Stimulated activated CD4-positive, alpha-beta T cell treated with anti-CD3 and anti-CD28 coated beads, Interleukin-4, amount 100 ng/mL, for 1 hour (primary cell): ENCODE data around the gene RAB3B.
"Not testable (repeated sequence)": the region's sequence is repeated elsewhere in the genome, so short reads cannot be mapped to it uniquely, and the experiment has no call there.

Experiments
- DNase-seq: peaks from one replicate; pipeline ENCODE4 v3.0.0-alpha.2; 2020

The RAB3B gene, protein sequence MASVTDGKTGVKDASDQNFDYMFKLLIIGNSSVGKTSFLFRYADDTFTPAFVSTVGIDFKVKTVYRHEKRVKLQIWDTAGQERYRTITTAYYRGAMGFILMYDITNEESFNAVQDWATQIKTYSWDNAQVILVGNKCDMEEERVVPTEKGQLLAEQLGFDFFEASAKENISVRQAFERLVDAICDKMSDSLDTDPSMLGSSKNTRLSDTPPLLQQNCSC

DNA sequence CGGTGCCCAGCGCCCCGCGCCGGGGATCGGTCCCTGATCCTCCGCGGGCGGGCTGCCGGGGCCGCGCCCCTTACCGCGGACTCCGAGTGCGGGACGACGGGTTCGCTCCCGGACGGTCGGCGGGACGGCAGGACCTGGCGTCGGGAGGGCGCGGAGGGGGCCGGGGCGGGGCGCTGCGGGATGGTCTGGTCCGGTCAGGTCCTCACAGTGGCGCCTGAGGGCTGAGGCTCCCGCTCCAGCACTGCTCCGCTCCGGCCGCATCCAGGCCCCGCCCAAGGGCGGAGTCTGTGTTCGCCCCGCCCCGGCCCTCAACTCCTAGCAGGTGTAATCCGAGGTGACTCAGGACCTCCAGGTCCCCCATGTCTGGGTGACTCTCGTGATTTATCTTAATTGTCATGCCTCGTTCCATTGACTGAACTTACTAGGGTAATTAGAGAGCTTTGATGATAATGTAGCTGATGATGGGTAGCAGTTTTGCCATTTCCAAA is at the start of gene RAB3B:
Gene RAB3B (minus strand): TSS at position 223 of the 488 bp plus-strand sequence. CDS start 13,583 bp downstream, outside the sequence.
- DNase-seq: peak; percentile 87

DNA sequence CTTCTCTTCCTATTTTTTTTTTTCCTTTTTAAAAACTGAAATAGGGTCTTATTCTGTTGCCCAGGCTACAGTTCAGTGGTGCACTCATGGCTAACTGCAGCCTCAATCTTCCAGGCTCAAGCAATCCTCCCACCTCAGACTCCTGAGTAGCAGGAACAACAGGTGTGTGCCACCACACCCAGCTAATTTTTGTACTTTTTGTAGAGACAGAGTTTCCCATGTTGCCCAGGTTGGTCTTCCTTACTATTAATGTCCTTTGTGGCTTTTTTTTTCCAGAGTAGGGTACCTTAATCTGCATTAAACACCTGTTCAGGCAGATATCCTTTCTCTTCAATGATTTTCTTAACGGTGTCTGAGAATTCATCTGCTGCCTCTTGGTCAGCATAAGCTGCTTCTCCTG is 47.4 kb upstream of the RAB3B start:
- no peak for DNase-seq

DNA sequence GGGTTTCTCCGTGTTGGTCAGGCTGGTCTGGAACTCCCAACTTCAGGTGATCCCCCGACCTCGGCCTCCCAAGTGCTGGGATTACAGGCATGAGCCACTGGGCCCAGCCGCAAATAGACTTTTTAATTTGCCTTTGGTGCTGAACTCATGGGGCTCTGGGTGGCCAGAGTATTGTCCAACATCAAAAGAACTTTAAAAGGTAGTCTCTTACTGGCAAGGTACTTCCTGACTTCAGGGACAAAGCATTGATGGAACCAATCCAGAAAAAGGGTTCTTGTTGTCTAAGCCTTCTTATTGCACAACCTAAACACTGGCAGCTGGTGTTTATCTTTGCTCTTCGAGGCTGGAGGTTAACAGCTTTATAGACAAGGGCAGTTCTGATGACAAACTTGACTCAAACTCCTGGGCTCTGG is 46.9 kb upstream of the RAB3B start:
- no peak for DNase-seq

DNA sequence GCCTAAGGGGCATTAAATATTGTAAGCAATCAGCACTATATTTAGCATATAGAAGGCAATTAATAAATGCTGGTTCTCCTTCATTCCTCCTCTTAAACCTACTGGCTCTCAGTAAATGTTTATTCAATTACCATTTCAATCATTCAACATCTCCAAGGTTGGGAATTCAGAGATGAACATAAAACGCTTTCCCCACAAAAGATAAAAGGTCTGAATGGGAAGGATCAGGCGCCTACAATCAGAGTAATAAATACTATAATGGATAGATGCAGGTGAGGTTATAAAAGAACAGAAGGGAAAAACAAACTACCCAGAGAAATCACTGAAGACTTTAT is 43.5 kb upstream of the RAB3B start:
- DNase-seq: no peak

DNA sequence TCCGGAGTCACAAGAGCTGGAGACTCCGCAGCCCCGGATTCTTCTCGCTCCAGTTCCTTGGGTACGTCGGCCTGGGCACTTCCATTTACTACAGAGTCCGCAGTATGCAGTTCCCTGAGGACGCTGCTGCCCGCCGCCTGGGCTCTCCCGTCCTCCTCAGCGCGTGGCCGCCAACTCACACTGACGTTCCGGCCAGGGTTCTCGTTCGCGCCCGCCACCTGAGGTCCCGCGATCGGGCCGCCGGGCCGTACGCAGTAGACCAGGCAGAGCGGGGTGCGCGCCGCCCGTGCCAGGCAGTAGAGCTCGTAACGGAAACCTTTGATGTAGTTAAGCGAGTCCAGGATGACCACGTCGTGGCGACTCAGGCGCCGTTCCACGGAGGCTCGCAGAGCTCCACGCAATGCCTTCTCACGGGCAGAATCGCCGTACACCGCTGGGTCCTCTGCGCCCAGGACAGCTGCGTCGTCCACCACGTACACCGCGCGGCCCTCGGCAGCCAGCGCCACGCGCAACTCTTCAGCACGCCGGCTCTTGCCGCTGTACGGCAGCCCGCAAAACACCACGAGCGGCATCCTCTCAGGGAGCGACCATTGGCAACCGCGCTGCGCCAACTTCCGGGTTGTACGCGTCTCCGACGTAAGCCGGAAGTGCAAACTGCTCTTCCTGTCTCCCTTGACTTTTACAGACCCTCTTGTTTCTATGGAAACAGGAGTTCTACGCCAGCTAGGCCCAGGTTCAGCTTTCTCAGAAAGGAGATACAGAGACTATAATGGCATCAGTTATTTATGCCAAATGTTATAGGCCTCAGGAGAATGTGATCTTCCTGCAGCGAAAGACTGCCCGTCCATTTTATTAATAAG is 42.9 kb upstream of the RAB3B start, which contains the start of gene KTI12:
Gene KTI12 (minus strand): TSS at position 621 of the 860 bp plus-strand sequence. CDS start 49 bp downstream, at position 572.
- peak; percentile 83 for DNase-seq

DNA sequence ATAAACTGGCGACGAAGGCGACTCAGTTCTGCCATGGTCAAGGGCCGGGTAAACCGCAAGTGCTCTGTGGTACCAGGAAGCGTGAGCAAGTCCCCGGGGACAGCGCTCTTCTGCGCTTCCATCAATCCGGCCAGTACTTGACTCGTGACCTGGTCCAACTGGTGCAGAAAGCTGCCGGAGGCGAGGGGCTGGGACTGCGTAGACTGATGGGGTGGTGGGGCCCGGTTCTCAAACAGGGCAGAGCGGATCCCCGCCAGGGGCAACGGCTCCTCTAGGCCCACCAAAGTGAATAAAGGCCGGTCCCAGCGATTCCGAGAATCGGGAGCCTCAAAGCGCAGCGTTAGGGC is 42.3 kb upstream of the RAB3B start:
- DNase-seq: peak; percentile 9

DNA sequence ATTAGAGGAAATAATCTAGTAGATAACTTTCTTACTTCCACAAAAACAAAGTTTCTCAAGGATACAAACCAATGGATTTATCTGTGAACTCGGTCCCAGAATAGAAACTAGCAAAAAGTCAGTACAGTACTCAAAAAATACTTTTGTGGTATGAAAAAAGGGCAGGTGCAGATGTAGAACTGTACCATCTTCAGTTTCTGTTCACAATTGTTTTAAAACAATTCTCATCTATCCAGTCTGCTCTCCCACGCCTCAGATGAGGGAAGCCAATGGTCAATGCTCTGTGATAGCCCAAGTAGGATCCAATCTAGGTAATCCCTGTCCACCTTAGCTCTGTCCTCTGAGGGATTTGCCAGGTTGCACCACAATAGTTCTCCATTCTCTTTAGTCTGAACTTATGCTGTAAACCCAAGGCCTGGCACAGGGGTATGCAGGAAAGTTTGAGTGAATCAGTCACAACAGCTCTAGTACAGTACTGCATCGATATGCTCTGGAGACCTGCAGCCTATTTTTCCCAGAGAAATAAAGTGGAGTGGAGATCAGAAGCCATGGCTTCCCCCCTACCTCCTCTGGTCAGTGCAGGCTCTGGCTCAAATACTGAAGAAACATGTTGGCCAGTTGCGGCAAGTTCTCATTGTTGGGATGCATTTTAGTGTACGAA is 41.8 kb upstream of the RAB3B start:
- no peak for DNase-seq

DNA sequence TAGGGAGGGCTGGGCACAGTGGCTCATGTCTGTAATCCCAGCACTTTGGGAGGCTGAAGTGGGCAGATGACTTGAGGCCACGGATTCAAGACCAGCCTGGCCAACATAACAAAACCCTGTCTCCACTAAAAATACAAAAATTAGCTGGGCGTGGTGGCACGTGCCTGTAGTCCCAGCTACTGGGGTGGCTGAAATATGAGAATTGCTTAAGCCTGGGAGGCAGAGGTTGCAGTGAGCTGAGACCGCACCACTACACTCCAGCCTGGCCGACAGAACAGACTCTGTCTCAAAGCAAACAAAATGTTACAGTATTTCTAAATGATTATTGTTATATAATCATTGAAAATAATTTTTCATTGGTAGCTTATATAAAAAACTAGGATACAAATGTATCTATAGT is 38.3 kb upstream of the RAB3B start:
- not testable (repeated sequence) for DNase-seq

DNA sequence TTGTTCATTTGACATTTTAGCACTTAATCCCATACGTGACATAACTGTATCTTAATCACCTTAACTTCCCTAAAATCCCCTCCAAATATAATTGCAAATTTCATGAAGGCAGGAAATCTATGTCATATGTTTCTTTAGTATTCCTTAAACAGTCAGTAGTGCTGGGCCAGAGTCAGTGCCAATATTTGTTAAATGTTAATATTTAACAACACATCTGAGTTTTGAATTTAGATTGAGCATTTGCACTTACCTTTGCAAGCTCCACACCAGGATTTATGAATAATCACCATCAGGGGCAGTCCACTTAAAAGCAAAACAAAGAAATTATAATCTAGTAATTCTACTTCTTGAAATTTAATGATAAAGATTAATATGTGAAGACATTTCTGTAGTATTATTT is 37.8 kb upstream of the RAB3B start:
- DNase-seq: no peak

DNA sequence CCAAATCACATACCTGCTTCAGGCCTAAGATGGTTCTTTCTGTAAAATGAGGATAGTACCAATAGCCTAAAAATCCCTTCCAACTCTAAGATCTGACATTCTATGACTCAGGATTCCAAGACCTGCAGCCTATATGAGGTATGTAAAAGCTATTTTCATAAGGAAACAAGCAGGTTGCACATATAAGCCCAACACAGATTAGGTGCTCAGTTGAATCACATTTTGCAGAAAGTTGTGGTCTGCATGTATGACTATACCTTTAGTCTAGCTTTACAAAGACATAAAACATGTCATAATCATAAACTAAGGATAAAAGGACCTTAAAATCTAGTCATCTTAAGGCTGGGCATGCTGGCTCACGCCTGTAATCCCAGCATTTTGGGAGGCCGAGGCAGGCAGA is 35.8 kb upstream of the RAB3B start:
- no peak for DNase-seq

DNA sequence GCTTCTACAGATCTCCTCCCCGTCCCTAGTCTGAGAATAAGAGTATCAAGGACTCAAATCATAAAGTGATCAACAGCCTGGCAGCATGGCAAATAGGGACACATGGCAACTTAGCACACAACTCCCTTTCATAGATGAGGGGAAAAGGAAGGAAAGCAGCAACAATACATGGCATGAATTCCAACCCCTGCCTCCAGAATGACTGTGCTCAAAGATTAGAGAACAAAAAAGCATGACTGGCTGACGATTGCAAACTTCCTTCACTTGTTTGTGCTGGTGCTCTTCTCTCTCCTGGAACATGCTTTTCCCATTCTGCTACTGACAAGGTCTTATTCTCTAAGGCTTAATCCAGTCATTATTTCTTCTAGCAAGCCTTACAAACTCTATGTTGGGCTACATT is 31.6 kb upstream of the RAB3B start:
- no peak for DNase-seq

DNA sequence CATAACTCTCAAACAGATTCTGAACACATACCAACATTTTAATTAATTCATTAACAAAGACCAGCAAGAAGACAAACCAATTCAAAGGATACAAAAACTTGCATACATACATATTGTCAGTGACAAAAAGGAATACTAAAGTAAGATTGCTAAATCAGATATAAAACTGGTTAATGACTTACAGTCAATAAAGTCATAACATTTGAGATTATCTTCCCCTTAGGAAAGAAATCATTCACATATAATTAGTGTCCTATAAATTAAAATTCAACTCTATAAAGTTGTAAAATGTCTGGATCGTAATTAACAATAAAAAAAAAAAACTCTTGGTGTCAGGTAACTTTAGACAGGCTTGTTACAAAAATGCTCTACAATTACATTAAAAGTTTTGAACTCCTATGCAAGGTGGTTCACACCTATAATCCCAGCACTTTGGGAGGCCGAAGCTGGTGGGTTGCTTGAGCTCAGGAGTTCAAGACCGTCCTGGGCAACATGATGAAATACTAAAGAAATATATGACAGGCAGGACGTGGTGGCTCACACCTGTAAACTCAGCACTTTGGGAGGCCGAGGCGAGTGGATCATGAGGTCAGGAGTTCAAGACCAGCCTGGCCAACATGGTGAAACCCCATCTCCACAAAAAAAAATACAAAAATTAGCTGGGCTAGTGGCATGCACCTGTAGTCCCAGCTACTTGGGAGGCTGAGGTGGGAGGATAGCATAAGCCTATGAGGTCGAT is 17.7 kb upstream of the RAB3B start:
- no peak for DNase-seq

DNA sequence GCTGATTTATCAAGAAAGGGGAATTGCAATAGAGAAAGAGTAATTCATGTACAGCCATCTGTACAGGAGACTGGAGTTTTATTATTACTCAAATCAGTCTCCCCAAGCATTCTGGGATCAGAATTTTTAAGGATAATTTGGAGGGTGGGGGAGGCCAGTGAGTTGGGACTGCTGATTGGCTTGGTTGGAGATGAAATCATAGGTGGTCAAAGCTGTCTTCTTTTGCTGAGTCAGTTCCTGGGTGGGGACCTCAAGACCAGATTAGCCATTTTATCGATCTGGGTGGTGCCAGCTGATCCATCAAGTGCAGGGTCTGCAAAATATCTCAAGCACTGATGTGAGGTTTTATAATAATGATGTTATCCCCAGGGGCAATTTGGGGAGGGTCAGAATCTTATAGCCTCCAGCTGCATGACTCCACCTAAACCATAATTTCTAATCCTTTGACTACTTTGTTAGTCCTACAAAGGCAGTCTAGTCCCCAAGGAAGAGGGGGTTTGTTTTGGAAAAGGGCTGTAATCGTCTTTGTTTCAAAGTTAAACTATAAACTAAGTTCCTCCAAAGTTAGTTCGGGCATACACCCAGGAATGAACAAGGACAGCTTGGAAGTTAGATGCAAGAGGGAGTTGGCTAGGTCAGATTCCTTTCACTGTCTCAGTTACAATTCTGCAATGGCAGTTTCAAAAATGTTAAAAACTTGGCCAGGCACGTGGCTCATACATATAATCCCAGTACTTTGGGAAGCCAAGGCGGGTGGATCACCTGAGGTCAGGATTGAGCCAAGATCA is 16.9 kb upstream of the RAB3B start:
- DNase-seq: no peak

DNA sequence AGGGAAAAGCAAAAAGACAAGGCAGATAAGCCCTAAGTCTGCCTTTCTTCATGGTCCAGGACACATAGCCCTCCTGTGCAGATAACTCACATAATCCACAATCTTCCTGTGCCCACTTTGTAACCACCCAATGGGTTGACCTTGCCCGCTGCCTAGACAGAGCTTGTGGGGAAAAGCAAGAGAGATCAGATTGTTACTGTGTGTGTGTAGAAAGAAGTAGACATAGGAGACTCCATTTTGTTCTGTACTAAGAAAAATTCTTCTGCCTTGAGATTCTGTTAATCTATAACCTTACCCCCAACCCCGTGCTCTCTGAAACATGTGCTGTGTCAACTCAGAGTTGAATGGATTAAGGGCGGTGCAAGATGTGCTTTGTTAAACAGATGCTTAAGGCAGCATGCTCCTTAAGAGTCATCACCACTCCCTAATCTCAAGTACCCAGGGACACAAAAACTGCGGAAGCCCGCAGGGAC is 15.6 kb upstream of the RAB3B start:
- DNase-seq: not testable (repeated sequence)

DNA sequence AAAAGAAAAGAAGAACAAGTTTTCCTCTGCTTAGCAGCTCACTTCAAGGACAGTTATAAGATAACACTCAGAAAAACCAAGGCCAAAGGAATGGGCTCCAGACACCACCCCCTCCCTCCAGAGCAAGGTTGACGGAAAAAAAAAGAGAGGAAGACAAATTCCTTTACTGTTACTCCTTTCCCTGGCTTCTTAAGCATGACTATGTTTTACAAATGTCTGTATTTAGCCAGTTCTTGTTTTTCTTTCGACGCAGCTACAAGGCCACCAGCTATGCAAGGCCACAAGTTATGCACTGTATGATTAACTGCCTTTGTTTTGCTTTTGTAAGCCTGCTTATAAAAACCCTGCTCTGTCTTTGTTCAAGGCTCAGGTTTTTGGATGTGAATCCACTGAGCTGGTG is 15.0 kb upstream of the RAB3B start:
- DNase-seq: not testable (repeated sequence)

DNA sequence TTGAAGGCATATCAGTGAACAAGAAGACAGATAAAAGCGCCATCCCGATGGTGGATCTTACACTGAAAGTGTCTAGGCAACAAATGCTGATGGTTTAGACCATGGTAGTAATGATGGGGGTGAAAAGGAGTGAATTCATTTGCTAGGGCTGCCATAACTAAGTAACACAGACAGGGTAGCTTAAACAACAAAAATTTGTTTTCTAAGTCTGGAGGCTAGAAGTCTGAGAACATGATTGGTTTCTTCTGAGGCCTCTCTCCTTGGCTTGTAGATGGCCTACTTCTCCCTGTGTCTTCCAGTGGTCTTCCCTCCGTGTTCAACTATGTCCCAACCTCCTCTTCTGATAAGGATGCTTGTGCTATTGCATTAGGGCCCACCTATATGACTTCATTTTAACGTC is 13.4 kb upstream of the RAB3B start:
- no peak for DNase-seq

DNA sequence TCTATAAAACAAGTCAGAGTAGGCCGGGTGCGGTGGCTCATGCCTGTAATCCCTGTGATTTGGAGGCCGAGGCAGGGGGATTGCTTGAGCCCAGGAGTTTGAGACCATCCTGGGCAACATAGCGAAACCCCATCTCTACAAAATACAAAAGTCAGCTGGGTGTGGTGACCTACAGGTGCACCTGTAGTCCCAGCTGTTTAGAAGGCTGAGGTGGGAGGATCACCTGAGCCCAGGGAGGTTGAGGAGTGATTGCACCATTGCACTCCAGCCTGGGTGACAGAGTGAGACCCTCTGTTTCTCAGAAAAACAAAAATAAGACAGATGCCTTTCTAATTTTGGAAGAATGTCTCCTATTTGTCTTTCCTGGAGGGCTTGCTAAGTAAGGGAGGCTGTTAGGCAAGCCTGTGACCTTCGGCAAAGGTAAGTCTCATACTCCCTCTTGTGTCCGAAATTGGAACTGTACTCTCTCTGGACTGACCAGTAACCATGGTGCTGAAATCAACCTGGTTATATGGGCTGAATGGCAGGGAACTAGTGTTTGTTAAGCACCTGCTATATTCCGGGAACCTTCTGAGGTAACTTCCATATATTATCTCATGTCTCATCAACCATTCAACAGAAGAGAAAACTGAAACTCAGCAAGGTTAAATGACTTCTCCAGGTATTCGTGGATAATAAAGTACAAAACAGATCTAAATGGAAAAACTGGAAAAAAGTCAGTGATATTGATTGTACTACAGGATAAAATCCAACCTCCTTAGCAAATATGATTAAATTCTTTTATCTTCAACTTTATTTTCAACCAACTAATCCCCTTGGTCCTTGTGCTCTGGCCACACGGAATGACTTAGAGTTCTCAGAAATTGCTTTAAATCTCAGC is 11.8 kb upstream of the RAB3B start:
- DNase-seq: no peak

DNA sequence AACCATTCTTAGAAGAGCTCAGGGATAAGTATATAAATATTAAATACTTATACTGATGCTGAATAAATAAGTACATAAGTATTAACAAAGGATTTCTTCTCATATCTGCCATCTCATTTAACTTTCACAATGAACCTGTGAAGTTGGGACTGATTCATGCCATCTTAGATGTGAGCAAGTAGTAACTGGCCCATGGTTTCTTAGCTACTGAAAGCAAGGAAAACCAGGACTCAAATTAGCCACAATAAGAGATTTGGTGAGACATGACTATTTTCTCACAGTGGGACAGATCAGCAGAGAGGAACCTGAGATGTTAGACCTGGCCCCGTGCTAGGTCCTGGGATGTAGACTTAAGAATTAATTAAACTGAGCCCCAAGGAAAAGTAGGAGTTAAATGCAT is 8.2 kb upstream of the RAB3B start:
- DNase-seq: no peak

DNA sequence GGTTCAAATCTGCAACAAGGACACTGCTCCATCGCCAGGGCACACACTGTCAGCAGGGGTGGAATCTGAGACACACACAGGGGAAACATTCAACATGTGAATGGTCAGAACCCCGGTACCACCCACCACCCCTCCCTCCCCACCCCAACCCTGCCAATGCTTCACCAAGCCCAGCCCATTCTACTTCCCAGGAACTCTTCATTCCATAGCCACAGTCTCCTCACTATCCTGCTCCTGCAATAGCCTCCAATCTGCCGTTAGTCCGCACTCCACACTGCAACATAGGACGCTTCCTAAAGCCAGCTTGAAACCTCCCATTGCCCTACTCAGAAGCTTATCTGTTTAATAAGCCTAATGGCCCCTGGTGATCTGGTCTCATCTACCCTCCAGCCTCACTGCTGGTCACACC is 7.5 kb upstream of the RAB3B start:
- DNase-seq: no peak

DNA sequence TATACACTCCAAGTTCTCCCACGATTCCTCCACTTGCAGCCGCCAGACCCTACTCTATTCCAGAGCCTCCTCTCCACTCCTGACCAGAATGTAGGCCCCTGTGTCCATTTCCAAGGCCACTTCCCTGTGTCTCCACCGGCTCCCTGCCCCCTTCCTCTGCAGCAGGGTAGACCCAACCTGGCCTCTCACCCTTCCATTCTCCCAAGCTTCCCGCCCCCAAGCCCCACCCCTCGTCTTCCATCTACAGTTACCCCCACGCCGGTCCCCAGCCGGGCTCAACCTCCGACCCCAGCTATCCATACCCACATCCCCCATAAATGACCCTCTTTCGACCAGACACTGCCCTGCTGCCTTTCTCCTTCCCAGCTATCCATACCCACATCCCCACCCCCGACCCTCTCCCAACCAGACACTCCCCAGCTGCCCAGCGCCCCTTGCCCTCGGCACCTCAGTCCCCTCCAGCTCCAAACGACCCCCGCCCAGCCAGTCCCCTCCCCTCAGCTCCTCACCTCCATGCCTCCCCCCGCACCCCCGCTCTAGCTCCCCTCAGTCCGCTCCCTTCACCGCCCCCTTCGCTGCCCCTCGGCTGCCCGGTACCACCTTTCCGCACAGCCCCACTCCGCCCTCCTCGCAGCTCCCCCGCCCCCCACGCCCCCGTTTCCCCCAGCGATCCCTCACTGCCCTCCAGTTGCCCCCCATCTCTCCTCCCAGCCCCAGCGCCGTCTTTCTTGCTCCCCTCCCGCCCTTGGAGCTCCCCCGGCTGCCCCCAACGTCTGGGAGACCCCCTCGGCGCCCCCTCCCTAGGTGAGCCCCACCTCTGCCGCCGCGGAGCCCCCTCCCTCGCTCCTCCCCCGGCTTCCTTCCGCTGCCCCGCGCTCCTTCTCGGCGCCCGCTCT is 670 bp downstream of the RAB3B start:
- DNase-seq: no peak
